ENCODE results near the gene TCP1.
"Not testable (repeated sequence)": the region's sequence is repeated elsewhere in the genome, so short reads cannot be mapped to it uniquely, and the experiment has no call there.

DNA sequence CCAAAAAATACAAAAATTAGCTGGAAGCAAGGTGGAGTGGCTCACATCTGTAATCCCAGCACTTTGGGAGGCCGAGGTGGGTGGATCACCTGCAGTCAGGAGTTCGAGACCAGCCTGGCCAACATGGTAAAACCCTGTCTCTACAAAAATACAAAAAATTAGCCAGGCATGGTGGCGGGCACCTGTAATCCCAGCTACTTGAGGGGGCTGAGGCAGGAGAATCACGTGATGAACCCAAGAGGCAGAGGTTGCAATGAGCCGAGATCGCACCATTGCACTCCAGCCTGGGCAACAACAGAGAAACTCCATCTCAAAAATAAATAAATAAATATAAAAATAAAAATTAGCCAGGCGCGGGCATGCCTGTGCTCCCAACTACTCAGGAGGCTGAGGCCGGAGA is 35.3 kb upstream of the TCP1 start:
- TF ChIP-seq, protein P1, sequence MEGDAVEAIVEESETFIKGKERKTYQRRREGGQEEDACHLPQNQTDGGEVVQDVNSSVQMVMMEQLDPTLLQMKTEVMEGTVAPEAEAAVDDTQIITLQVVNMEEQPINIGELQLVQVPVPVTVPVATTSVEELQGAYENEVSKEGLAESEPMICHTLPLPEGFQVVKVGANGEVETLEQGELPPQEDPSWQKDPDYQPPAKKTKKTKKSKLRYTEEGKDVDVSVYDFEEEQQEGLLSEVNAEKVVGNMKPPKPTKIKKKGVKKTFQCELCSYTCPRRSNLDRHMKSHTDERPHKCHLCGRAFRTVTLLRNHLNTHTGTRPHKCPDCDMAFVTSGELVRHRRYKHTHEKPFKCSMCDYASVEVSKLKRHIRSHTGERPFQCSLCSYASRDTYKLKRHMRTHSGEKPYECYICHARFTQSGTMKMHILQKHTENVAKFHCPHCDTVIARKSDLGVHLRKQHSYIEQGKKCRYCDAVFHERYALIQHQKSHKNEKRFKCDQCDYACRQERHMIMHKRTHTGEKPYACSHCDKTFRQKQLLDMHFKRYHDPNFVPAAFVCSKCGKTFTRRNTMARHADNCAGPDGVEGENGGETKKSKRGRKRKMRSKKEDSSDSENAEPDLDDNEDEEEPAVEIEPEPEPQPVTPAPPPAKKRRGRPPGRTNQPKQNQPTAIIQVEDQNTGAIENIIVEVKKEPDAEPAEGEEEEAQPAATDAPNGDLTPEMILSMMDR (IDR thresholded peaks at IDR 0.05) = not testable (repeated sequence)
- TF ChIP-seq POLR2A (IDR thresholded peaks at IDR 0.05) = not testable (repeated sequence)

Measured in lower leg skin (tissue), 3 donors.